Amygdala (tissue), 56 donors: ENCODE results near the gene PCBP4.
A peak's percentile ranks its signal among the peaks of the same experiment; 100 is the strongest.
"Not testable (repeated sequence)": the region's sequence is repeated elsewhere in the genome, so short reads cannot be mapped to it uniquely, and the experiment has no call there.

Source experiments
- DNase-seq, 56 donors: peaks; one replicate each; lab custom pipeline; 2025; lab: John Stamatoyannopoulos, UW

Gene PCBP4

DNA sequence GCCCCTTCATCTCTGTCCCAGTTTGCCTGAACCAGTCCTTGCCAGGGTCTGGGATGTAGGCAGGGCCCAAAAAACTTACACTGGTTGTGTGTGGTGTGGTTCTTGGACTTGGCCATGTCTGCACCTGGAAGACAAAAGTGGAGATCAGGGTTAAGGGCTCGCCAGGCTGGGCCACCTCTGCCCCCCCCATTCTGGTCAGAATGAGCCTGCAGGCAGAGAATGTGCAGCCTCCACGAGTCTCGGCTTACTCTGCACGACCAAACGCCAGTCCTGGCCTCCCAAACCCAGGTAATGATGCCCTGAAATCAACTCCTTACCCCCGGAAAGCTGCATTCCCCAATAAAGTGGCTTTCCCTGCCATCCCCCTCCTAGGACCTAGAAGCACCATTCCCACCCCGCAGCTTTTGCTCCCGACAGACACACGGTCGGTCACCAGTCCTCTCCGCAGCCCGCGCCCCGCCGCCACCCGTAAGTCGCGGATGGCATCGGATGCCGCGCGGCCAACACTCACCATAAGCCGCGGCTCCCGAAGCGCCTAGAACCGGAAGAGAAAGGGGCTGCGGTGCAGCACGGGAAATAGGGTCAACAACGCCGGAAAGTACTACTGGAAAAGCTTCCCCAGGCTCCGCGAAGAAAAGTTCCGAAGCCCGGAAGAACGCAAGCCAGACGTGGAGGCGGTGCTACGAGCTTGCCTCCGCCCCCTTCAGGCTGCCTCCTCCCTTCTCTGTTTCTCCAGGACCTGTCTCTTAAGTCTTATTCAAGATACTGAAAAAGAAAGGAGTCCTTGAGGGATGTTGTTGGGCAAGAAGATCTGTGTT is 28.3 kb upstream of the PCBP4 start, which contains the start of gene RPL29:
RPL29 (minus strand) TSS at position 550 of the 818 bp plus-strand sequence; CDS start at position 116, 434 bp downstream.
- peak; percentile 44 to 93 (median 83) for DNase-seq

DNA sequence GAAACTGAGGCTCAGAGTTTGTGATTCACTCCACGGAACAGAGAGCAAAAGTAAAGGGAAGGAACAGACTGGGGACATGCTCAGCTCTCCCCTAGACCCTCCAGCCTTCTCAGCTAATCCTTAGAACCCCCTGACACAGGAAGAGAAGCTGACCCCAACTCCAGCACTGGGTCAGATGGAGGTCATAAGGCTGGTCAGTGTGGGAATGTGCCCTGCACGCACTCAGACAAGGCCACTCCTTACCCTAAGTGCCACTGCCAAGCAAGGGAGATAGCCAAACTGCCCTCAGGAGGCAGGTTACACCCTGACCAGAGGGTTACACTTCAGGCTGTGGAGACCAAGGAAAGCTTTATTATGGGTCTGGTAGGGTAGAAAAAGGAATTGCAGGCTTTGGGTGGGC is 27.3 kb upstream of the PCBP4 start:
- DNase-seq, result no peak

GRCh38 chr3:51993657-51994056 is 26.4 kb upstream of the PCBP4 start:
- DNase-seq, result not testable (repeated sequence)

DNA sequence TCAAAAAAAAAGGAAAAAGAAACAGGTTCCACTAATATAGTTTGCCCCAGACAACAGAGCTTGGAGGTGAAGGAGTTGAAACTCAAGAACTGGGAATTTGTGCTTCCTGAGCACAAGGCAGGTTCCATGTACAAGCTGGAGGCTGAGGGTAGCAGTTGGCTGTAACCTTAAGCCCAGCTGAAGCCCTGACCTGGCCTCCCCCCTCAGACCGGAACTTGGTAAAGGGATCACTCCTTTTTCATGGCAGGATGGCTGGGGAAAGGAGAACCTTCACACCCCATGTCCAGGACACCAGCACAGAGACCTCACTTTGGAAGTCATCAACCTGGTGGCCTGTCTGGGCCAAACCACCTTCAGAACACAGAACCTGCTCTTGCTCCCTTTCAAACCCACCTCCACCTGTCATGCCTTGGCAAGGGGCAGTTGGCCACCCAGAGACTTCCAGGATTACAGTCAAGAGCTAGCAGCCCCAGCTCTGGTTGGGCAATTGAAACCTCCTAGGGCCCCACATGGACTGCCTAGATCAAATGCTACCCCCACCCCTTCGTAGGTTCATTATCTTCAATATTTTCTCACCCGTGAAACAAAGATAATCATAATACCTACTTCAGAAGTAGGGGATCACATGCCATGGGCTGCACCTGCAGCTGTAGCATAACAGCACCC is 24.9 kb upstream of the PCBP4 start:
- no peak for DNase-seq

DNA sequence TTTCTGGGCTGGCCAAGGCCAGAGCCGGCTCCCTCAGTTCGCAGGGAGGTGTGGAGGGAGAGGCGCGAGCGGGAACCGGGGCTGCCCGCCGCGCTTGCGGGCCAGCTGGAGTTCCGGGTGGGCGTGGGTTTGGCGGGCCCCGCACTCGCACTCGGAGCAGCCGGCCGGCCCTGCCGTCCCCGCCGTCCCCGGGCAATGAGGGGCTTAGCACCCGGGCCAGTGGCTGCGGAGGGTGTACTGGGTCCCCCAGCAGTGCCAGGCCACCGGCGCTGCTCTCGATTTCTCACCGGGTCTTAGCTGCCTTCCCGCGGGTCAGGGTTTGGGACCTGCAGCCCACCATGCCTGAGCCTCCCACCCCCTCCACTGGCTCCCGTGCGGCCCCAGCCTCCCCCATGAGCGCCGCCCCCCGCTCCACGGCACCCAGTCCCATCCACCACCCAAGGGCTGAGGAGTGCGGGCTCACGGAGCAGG is 23.3 kb upstream of the PCBP4 start:
- DNase-seq, result not testable (repeated sequence)

- no peak for DNase-seq
Observed at GRCh38 chr3:51988286-51989146, 21.3 kb upstream of the PCBP4 start.

DNA sequence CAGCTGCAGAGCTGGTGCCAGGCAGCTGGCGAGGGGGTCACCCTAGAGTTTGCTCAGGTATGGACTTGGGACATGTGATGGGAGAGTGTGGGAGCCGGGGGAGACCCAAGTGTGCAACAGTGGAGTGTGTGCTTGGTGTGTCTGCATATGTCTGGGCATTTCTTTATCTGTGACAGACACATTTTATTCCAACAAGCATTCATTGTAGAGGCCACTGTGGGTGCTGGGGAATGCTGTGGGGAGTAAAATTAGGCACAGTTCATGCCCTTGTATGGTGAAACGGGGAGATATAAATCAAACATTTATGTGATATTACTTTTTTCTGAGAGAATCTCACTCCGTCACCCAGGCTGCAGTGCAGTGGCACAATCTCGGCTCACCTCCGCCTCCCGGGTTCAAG is 20.3 kb upstream of the PCBP4 start:
- DNase-seq, result no peak

GRCh38 chr3:51986010-51986947 is 19.0 kb upstream of the PCBP4 start:
- no peak for DNase-seq

GRCh38 chr3:51985063-51985462 is 17.8 kb upstream of the PCBP4 start:
- DNase-seq, result no peak

DNA sequence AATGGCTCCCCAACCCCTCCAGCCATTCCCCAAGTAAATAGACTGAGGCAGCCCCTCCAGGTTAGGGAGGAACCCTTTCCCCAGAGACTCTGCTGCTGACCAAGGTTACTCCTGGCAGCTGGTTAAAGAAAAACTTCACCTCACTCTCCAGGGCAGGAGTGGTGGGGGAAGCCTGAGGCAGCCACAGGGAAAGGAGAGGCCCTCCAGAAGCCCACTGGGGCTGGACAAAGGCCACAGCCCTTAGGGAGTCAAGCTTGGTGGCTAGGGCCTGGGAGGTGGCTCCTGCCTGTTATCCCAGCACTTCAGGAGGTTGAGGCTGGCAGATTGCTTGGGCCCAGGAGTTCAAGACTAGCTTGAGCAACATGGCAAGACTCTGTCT is 17.0 kb upstream of the PCBP4 start:
- DNase-seq, result no peak

DNA sequence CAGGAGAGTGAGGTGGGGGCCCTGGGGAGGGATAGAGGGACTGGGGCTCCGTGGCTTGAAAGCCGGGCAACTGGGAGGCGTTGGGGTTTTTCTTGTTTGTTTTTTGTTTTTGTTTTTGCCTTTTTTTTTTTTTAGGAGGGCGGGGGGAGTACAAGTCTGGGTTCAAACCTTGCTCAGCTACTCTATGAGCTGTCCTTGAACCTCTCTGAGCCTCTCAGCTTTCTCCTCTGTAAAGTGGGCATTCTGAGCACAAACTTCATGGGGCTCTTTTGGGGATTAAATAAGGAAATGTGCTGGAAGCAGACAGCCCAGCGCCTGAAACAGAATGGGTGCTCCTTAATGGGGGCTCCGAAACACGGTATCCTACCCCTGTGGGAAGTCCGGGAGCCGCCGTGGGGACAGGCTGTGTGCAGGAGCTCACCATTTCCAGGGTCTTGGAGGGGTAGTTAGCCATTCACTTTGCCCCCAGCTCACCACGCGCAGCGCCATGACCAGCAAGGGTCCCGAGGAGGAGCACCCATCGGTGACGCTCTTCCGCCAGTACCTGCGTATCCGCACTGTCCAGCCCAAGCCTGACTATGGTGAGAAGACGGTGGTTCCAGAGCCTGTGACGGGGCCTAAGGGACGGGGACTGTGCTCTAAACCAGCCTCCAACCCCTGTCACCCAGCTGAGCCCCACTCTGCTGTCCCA is 16.5 kb upstream of the PCBP4 start:
- no peak for DNase-seq

DNA sequence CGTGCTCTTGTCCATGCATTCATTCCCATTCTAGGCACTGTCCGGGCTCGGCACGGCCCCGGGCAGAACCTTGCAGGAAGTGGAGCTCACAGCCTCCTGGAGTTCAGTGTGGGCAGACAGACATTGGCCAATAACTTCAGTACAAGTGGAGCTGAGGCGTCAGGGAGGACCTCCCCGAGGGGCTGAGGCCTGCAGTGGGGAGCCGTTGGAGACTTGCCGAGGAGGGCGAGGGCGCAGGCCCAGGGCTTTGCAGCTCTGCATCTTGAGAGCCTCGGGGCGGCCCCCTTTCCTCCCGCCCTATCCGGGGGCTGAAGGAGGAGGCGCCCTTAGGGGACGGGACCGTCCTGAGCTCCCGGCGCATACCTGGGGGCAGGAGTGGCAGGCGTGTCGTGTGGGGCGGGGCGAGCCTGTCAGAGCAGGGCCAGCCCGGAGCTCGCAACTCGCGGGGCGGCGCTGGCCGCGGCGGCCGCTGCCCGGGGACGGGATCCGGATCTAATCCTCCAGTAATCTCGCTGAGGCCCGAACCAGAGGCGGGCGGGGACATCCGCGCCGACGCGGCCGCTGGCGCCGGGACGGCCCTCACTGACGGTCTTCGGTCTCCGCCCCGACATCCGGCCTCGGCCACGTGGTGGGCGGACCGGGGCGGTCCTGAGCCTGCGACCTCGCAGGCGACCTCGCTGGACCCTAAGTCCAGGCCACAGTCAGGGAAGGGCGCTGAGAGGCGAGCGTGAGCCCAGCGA is 15.8 kb upstream of the PCBP4 start, which contains the start of gene ACY1:
ACY1 (plus strand) TSS at position 698 of the 740 bp plus-strand sequence. CDS start 530 bp downstream, outside the sequence.
- peak in 48 of 56 donors; percentile 23 to 86 (median 64) for DNase-seq

DNA sequence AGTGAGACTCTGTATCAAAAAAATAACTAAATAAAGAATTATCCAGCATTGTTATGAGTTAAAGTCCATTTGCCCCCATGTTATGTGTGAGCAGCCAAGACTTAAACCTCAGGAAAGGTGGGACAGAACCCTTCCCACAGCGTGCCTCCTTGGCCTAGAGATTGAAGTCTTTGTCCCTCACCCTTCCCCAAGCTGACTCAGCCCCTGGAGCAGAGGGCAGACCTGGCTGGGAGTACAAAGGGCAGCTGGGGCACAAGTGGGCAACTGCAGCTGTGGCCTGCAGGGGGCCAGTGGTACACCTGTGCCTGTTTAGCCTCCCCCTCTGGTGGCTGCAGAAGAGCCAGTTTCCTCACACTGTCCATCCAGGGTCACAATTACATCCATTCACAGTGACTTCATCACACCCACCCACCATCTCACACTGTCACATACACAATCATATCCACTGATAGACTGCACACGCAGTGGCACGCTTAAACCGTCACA is 15.1 kb upstream of the PCBP4 start:
- peak in 2 of 56 donors; percentile 36 to 45 for DNase-seq

DNA sequence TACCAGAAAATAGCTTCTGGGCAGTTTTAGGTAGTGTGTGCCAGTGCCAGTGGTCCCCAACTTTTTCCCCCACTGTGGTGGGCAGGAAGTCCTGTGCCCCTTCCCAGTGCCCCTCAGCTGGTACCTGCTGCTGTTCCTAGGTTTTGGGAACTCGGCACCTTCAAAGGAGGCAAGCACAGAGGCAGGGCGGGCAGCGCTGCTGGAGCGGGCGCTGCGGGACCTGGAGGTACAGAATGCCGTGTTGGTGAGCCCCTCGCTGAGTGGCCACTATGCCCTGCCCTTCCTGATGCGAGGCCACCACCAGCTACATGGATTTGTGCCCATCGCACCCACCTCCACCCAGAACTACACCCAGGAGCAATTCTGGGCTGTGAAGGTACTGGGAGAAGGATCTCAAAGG is 13.0 kb upstream of the PCBP4 start:
- no peak for DNase-seq

- DNase-seq, result no peak
Observed at GRCh38 chr3:51978143-51978502, 10.9 kb upstream of the PCBP4 start.

DNA sequence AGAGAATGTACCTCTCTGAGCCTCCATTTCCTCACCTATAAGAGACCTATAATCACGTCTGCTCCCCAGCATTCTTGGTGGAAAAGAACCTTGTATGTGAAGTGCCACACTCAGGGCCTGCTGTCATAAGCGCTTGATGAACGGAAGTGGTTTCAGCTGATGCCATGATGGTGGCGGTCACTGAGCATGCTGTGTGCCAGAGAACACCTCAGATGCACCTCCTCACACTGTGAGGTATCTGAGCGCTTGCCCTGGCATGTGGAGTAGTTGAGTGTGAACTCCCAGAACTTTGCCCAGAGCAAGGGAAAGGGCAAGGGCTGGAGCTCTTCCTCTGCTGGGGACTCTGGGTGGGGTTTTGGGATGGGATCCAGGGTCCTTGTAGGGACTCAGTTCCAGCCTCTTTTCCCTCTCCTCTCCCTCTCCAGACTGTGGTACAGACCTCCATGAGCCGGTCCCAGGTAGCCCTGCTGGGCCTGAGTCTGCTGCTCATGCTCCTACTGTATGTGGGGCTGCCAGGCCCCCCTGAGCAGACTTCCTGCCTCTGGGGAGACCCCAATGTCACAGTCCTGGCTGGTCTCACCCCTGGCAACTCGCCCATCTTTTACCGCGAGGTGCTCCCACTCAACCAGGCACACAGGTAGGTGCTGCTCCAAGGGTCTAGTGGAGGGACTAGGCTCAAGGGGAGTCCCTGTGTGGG is 10.3 kb upstream of the PCBP4 start:
- DNase-seq, result no peak

- DNase-seq, result peak in 54 of 56 donors; percentile 23 to 89 (median 72)
Observed at GRCh38 chr3:51975852-51976549, 8.7 kb upstream of the PCBP4 start.
